ENCODE results near the gene LRRFIP2. TPM values are rescaled to one million over a fixed set of nuclear protein-coding genes. Genes with fewer than 3 reads are reported as not detected.

LRRFIP2 gene
- total RNA-seq, 1 donor from 2014 or later, result 33.9 TPM

Small RNAs within 50 kb of the gene (small RNA-seq; reads per million reads assigned to genes)
- gene RF00019, result not detected
- gene RNU6-1301P, result not detected

Other genes with a start within 250 kb of the LRRFIP2 start
- gene TRANK1, start 229.5 kb downstream of the LRRFIP2 start, total RNA-seq, result 5.7 TPM
- gene EPM2AIP1, start 181.5 kb downstream of the LRRFIP2 start, total RNA-seq, result 22.4 TPM
- gene MLH1, start 181.1 kb downstream of the LRRFIP2 start, total RNA-seq, result 53.8 TPM
- 32.9 TPM for gene GOLGA4, start 68.7 kb upstream of the LRRFIP2 start, total RNA-seq